T-helper 9 cell (primary cell): Measurements from ENCODE around the gene NXN.
"Not testable (repeated sequence)": the region's sequence is repeated elsewhere in the genome, so short reads cannot be mapped to it uniquely, and the experiment has no call there.

Experiments used
- DNase-seq: peaks from one replicate; pipeline ENCODE4 v3.0.0-alpha.2; 2020

NXN gene

GRCh38 chr17:915538-916201, 63.9 kb downstream of the NXN start:
- no peak for DNase-seq

- no peak for DNase-seq
Measured at GRCh38 chr17:914561-914960, 65.0 kb downstream of the NXN start.

DNA sequence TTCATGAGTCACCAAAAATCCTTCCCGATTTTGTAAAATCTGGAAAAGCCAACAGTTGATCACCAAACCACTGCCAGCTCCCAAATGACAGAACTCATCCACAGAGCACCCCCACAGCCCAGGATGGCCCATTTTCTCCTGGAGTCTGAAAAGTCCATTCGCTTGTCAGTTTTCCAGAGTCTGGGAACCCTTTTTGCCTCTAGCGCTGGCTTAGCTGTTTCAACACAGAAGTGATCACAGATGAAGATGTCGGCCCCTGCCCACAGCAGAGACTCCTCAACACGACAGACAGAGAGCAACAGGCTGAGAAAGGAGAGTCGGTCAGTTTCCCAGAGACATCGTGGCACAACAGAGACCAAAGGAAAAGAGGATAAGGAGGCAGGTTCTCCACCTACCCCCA, 66.4 kb downstream of the NXN start:
- no peak for DNase-seq

DNA sequence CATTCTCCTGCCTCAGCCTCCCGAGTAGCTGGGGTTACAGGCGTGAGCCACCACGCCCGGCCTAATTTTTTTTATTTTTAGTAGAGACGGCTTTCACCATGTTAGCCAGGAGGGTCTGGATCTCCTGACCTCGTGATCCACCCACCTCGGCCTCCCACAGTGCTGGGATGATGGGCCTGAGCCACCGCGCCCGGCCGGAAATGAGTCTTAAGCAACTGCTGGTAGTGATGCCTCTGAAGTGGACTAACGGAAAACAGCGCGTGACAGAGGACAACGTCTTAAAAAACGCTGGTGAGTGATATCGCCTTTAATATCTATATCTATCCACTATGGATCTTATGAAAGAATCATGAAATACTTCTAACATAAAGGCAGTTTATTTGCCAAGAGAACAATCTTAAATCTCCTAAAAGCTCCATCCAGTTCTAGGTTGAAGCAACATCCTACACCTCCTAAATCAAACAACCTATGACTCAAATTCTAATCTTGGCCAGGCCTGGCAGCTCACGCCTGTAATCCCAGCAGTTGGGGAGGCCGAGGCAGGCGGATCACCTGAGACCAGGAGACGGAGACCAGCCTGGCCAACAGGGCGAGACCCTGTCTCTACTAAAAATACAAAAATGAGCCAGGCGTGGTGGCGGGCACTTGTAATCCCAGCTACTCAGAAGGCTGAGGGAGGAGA, 69.8 kb downstream of the NXN start:
- no peak for DNase-seq

- DNase-seq, result no peak
Measured at GRCh38 chr17:907725-908124, 71.9 kb downstream of the NXN start.

DNA sequence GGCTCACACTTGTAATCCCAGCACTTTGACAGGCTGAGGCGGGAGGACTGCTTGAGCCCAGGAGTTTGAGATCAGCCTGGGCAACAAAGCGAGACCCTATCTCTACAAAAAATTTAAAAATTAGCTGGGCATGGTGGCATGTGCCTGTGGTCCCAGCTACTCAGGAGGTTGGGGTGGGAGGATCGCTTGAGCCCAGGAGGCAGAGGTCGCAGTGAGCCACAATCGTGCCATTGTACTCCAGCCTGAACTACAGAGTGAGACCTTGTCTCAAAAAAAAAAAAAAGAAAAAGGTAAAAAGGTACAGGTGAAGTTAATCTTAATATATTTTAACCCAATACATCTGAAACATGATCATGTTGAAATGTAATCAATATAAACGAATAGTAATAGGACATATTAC, 73.9 kb downstream of the NXN start:
- not testable (repeated sequence) for DNase-seq

- DNase-seq, result no peak
Measured at GRCh38 chr17:903691-904481, 75.7 kb downstream of the NXN start.

DNA sequence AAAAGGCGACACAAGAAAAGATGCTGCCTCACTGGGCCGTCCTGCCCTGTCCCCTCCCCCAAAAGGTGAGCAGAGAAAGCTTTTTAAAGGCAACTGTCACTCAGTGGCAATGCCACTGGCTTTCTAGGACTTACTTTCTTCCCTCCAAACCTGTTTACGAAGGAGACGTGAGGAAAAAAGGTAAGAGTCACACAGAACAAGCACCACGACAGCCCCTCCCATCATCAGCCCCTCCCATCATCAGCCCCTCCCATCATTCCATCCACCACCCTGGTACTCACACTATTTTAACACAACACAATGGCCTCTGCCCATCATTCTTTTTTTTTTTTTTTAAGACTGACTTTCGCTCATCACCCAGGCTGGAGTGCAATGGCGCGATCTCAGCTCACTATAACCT, 77.1 kb downstream of the NXN start:
- DNase-seq, result no peak

DNA sequence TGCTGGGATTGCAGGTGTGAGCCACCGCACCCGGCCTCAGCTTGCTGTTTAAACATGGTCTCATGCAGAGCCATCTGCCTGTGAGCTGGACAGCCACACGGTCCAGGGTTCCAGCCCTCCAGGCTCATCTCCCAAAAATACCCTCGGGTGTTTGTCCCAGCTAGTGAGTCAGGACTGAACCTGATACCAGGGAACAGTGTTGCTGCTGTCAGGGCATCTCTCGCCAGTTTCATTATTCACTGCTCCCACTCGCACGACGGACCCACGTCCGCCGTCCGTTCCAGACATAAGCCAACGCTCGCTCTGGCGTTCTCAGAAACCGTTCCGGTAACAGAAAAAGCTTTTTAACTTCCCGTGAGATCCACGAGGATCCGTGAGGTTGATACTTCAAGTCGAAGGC, 77.6 kb downstream of the NXN start:
- no peak for DNase-seq

- DNase-seq, result no peak
Measured at GRCh38 chr17:901191-901950, 78.2 kb downstream of the NXN start.

DNA sequence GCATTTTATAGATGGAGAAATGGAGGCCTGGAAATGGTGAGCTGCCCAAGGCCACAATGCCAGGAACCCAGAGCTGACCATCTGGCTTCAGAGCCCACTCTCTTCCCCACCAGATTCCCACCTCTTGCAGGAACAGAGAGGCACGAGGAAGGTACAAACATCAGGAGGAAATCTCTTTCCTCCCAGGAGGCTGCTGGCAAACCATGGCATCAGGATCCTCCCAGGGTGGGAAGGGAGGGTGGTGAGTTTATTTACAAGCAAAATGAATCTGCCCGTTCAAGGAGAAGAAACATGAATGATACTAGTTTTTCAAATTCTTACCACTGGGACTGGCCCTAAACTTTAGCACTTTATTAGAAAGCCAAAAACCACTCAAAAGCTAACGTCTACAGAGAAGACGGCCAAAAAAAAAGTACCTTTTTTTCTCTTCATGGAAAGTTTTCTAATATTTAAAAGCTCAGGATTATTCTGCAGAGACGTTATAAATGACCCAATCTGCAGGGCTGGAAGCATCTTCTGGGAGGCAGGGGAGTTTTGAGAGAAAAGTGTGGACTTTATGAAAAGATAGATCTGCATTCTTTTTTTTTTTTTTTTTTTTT, 79.1 kb downstream of the NXN start:
- no peak for DNase-seq

DNA sequence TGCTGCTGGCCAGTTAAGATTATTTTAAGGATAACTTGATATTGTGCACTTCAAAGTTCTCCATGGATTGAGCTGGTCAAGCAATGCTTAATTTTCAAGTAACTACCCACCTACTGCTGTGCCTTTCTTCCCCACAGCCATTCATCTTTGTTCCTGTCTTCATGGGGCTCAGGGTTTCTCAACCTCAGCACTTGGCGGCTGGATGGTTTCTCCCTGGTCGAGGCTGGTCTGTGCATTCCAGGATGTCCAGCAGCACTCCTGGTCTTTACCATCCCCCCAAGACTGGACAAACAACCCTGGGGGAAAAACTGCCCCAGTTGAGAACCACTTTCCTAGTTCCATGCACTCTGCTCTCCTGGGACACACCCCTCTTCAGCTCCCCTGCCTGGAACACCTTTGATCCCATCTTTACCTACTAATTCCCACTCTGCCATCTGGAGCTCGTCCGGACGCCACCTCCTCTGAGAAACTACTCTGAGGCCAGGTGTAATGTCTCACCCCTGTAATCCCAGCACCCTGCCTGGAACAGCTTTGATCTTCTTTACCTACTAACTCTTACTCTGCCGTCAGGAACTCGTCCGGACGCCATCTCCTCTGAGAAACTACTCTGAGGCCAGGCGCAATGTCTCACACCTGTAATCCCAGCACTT, 81.5 kb downstream of the NXN start:
- DNase-seq, result no peak

DNA sequence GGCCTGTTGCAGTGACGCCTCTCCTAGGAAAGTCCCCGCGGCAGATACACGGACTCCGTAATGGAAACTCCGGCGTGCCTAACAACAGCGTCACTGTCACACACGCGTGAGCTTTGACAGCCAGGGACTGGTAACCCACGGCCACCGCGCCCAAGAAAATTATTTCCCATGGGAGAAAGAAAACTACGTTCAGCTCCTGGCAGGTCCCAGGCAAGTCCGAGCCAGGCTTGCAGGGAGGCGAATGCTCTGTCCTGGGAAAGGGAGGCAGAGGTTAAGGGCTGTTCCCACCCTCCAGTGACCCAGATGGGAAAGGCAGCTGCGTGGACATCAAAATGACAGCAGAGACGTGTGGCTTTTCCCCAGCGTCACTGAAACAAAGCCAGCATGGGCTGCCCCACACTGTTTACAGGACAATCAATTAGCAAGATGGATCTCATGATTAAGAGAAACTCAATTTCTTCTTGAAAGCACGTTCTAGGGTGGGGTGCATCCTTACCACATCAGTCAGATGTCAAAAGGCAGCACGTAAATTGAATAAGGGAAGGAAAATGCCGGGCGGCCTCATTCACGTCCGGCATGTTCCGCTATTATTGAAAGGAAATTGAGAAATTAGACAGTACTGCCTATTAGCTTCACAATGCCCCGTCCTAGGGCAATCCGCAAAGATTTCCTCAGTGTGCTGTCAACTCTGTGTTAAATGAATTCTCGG, 82.5 kb downstream of the NXN start:
- no peak for DNase-seq

DNA sequence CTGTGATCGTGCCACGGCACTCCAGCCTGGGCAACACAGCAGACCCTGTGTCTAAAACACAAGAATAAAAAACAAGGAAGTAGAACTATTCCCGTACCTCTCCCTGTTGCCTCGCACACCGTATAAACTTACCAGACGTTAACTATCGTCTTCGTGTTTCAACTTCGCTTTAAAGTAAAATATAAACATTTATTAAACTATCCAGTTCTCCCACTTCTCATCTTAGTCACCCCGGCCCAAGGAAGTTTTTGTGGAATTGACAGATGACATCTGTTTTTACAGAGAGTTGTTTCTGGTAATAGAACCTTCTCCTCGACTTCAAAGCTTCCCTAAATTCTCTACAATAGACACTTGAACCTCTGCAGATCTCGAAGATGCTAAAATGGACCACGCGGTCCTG, 83.1 kb downstream of the NXN start:
- no peak for DNase-seq

GRCh38 chr17:892958-893357, 86.6 kb downstream of the NXN start:
- no peak for DNase-seq

DNA sequence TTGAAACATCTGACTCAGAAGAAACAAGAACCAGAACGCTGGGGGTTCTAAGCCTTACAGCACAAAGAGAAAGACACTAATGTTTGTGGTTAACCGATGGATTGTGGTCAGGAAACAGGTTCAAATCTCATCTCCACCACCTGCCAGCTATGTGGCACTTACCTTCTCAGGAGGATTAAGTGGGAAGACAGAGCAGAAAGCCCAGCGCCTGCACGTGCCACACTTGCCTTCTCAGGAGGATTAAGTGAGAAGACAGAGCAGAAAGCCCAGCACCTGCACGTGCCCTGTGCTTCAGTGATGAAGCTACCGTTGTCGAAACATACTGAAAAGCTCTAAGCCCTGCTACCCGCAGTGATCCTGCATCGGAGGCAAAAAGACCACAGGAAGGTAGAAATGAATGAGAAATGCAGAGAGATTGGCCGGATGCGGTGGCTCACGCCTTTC, 90.6 kb downstream of the NXN start:
- no peak for DNase-seq

DNA sequence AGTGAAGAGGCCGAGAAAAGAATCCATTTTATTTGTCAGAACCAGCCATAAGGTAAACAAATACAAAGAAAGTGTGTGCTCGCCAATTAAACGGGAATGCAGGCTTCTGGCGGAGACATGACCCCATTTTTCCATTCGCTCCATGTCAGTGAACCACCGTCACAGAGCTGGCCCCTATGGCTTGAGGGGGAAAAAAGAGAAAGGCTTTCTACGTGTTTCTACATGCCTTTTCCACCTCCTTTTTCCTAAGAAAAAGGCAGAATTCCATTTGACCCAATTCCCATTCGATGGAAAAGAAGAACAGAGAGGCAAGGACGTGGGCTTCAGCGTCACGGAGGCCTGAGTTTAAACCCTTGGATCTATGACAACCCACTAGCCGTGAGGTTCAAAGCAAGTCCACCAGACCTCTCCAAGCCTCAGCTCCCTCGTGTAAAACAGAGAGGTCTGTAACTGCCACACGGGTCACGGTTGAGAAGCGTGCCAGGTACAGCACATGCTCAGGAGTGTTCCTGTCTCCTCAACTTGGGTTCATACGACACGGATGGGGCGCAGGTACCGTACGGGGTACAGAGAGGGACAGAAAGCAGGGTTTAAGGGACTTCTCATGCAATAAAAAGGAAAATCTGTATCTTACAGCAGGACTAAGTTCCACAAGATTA, 91.9 kb downstream of the NXN start:
- DNase-seq, result no peak

GRCh38 chr17:885971-886571, 93.5 kb downstream of the NXN start:
- DNase-seq, result no peak

DNA sequence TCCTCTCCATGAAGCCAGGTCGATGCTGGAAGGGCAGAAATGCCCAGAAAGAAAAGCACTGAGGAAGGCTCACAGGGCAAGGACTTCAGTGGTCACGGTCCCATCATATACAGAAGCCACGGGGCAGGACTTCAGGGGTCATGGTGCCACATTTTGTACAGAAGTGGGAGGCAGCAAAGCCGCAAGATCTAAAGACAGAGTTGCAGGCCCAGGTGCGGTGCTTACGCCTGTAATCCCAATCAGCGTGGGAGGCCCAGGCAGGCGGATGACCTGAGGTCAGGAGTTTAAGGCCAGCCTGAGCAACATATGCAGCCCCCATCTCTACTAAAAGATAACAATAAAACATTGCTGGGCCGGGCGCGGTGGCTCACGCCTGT, 96.0 kb downstream of the NXN start:
- DNase-seq, result no peak

- no peak for DNase-seq
Measured at GRCh38 chr17:882827-883585, 96.6 kb downstream of the NXN start.
